Activated CD4-positive, alpha-beta T cell treated with anti-CD3 and anti-CD28 coated beads, Interleukin-2, amount 50 U/mL, for 48 hours (primary cell): ENCODE measurements around the gene ABHD14A.

Experiments used
- DNase-seq, 2 experiments: peaks; one replicate each; pipeline ENCODE4 v3.0.0-alpha.2; 2020

The ABHD14A gene

GRCh38 chr3:51941798-51942602 is 32.9 kb upstream of the ABHD14A start, which contains the start of the genes PARP3 and RRP9:
Gene PARP3 (plus strand): TSS chr3:51942363. CDS start chr3:51943356, 993 bp downstream.
Gene RRP9 (minus strand): TSS chr3:51941904. CDS start chr3:51941867, 37 bp downstream.
- peak; percentile 100 for DNase-seq

GRCh38 chr3:51942603-51943450 is 32.0 kb upstream of the ABHD14A start:
- peak; percentile 62 to 71 for DNase-seq

GRCh38 chr3:51943451-51944391 is 31.1 kb upstream of the ABHD14A start:
- DNase-seq = no peak

- no peak for DNase-seq
Measured at GRCh38 chr3:51944451-51945021, 30.3 kb upstream of the ABHD14A start.

- DNase-seq = no peak
Measured at GRCh38 chr3:51945031-51945840, 29.6 kb upstream of the ABHD14A start.

- no peak for DNase-seq
Measured at GRCh38 chr3:51945926-51946705, 28.7 kb upstream of the ABHD14A start.

- DNase-seq = no peak
Measured at GRCh38 chr3:51946796-51947195, 28.1 kb upstream of the ABHD14A start.

GRCh38 chr3:51947215-51947900 is 27.5 kb upstream of the ABHD14A start:
- no peak for DNase-seq

GRCh38 chr3:51948016-51948580 is 26.8 kb upstream of the ABHD14A start:
- DNase-seq = no peak

GRCh38 chr3:51949121-51949520 is 25.7 kb upstream of the ABHD14A start:
- no peak for DNase-seq

- DNase-seq = no peak
Measured at GRCh38 chr3:51950899-51951298, 24.0 kb upstream of the ABHD14A start.

GRCh38 chr3:51953445-51953844 is 21.4 kb upstream of the ABHD14A start:
- DNase-seq = no peak

- no peak for DNase-seq
Measured at GRCh38 chr3:51954105-51954504, 20.8 kb upstream of the ABHD14A start.

- no peak for DNase-seq
Measured at GRCh38 chr3:51954713-51955112, 20.2 kb upstream of the ABHD14A start.

GRCh38 chr3:51955175-51955892 is 19.5 kb upstream of the ABHD14A start, which contains the start of gene GPR62:
Gene GPR62 (plus strand): TSS chr3:51955381. CDS start chr3:51955653, 272 bp downstream.
- no peak for DNase-seq

- DNase-seq = peak; percentile 30 to 55
Measured at GRCh38 chr3:51955893-51956770, 18.7 kb upstream of the ABHD14A start.

- DNase-seq = no peak
Measured at GRCh38 chr3:51957520-51958205, 17.2 kb upstream of the ABHD14A start.
